IMR-90 (cell line): ENCODE measurements around the gene ADGRG3.

ENCODE experiments used
- MAFK ChIP-seq: IDR thresholded peaks from 2 replicates; pipeline ENCODE4 v1.6.1; 2012; ENCODE audit warnings: low read depth, low read length, improper control_type of control experiment
- NFE2L2 ChIP-seq: fragments of 150-350 bp; IDR thresholded peaks from 2 replicates; pipeline ENCODE4 v1.6.1; 2016; ENCODE audit warnings: low read depth, mild to moderate bottlenecking, low read length
- RFX5 ChIP-seq: IDR thresholded peaks from 2 replicates; pipeline ENCODE4 v1.8.0; 2012; ENCODE audit warnings: low read depth, mild to moderate bottlenecking, low read length, moderate library complexity
- SMC3 ChIP-seq: fragments of 150-350 bp; IDR thresholded peaks from 2 replicates; pipeline ENCODE4 v1.6.1; 2016; ENCODE audit warnings: low read depth, mild to moderate bottlenecking, antibody characterized with exemption, low read length, moderate library complexity

DNA sequence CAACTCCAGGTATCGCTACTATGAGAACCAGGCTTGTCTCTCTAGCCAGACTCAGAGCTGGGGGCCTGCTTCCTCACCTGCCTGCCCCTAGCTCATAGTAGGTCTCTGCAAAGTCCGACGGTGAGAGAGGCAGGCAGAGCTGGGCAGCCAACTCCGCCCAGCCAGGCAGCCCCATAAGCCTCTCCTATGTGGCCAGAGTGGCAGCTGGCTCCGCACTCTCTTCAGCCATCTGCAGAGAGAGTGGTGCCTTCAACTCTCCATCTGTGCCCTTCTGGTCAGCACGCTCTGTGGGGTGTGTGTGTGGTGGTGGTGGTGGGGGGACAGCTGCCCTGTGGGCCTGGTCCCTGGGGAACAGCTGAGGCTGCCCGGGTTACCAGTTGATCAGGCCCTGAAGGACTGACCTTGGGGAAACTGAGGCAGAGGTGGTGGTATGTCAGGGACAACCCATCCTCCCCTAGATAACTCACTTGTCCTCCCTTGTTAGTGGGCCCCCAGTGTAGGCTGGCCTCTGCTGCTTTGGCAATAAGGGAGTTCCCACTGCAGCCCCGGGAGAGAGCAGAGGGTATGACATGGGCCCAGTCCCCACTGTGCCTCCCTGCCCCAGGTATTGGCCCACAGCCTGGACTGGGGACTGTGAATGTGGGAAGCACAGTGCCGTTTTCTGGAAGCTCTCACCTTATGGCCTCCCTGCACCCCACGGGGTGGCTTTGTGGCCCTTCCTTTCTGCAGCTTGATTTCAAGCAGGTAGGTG lies 41.5 kb upstream of the ADGRG3 start:
- TF ChIP-seq RFX5 (no peak), SMC3 (no peak), MAFK (no peak), NFE2L2 (no peak)
